Astrocyte of the spinal cord (primary cell): ENCODE data around the gene FFAR2.

Experiments
- DNase-seq: peaks from one replicate; pipeline ENCODE4 v3.0.0; 2011; ENCODE audit warnings: low read depth, low spot score
- H3K4me3 ChIP-seq: 2 replicates; pipeline ENCODE4 v1.5.1; 2011; ENCODE audit warnings: low read depth, mild to moderate bottlenecking, low read length, moderate library complexity
- in situ Hi-C: cut with HindIII; loops from 2 replicates; pipeline ENCODE4 v1.10.0; 2017; ENCODE audit warnings: low sequenced_read_pairs
- TF ChIP-seq, protein P1 (sequence below): IDR thresholded peaks from 2 replicates; pipeline ENCODE4 v1.5.1; 2012; ENCODE audit warnings: low read depth, mild to moderate bottlenecking, low read length, inconsistent platforms

FFAR2 gene

DNA sequence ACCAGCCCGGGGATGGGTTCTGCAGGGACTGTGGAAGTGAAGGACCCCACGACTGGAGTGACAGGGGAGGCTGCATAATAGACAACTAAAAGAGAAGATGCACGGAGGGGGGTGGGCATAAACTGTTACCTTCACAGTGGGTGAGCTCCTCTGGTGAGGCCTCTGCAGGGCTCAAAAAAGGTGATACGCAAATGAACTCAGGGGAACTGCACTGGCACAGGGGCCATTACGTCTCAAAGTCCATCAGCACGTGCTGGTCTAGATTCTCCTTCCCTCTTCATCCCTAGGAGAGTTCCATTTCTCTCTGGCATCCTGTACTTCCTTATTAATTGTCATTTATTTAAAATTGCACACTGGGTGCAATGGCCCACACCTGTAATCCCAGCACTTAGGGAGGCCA is 8.1 kb upstream of the FFAR2 start:
- no peak for DNase-seq
- TF ChIP-seq, protein P1, sequence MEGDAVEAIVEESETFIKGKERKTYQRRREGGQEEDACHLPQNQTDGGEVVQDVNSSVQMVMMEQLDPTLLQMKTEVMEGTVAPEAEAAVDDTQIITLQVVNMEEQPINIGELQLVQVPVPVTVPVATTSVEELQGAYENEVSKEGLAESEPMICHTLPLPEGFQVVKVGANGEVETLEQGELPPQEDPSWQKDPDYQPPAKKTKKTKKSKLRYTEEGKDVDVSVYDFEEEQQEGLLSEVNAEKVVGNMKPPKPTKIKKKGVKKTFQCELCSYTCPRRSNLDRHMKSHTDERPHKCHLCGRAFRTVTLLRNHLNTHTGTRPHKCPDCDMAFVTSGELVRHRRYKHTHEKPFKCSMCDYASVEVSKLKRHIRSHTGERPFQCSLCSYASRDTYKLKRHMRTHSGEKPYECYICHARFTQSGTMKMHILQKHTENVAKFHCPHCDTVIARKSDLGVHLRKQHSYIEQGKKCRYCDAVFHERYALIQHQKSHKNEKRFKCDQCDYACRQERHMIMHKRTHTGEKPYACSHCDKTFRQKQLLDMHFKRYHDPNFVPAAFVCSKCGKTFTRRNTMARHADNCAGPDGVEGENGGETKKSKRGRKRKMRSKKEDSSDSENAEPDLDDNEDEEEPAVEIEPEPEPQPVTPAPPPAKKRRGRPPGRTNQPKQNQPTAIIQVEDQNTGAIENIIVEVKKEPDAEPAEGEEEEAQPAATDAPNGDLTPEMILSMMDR, result no peak
- in situ Hi-C loops, result no loop called here
- H3K4me3 ChIP-seq, result no peak overlapping the region

DNA sequence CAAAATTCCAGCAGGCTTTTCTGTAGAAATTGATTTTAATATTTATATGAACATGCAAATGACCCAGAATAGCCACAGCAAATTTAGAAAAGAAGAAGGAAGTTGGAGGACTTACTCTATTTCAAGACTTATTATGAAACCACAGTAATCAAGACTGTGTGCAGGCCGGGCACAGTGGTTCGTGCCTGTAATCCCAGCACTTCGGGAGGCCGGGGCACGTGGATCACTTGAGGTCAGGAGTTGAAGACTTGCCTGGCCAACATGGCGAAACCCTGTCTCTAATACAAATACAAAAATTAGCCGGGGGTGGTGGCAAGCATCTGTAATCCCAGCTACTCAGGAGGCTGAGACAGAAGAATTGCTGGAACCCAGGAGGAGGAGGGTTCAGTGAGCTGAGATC is 6.0 kb upstream of the FFAR2 start:
- H3K4me3 ChIP-seq, result no peak overlapping the region
- TF ChIP-seq, protein P1, result no peak
- in situ Hi-C loops, result no loop called here
- no peak for DNase-seq

DNA sequence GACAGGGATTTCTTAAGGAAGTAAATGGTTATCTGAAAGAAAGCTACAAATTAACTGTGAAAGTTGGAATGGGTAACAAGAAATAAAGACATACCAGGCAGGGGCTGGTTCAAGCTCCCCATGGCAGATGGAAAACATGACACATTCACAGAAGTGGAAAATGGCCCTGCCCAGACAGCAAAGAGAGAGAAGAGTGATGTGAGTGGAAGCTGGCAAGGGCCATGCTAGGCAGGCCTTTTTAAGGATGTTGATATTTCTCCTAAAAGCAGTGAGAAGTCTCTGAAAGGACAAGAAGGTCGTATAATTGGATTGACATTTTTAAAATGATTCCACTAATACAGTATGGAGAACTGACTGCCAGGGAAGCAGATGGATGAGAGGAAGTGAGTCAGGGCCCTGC is 3.3 kb upstream of the FFAR2 start:
- in situ Hi-C loops, result no loop called here
- TF ChIP-seq, protein P1, result no peak
- no peak for DNase-seq
- no peak overlapping the region for H3K4me3 ChIP-seq

DNA sequence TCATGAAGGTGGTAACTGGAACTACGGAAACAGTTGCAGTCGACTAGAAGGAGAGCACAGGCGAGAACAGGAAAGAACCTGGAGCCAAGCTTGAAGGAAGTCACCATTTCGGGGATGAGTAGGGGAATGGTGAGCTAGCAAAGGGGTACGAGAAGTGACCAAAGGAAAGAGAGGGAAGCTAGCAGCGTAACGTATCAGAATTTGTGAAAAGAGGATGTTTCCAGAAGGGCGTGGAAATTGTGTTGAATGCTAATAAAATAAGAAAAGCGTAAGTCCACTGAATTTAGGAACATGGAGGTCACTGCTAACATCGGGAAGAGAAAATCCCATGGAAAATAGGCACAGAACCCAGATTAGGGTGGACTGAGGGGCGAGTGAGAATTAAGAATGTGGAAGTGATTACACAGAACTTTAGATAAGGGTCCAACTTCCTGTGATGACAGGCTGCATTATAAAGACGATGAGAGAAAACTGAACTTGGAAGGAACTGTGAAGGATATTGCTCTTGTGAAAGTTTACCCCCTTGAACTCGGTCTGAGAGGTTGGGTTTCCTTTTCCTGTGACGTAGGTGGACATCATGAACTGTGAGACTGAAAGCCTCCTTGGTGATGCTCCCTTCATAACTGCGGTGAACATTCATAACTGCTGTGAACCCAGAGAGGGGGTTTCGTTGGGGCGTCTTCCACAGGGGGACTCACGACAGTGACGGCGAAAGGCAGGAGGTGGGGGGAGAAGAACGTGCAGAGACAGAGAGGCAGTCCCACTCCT is 2.0 kb upstream of the FFAR2 start:
- TF ChIP-seq, protein P1, result no peak

DNA sequence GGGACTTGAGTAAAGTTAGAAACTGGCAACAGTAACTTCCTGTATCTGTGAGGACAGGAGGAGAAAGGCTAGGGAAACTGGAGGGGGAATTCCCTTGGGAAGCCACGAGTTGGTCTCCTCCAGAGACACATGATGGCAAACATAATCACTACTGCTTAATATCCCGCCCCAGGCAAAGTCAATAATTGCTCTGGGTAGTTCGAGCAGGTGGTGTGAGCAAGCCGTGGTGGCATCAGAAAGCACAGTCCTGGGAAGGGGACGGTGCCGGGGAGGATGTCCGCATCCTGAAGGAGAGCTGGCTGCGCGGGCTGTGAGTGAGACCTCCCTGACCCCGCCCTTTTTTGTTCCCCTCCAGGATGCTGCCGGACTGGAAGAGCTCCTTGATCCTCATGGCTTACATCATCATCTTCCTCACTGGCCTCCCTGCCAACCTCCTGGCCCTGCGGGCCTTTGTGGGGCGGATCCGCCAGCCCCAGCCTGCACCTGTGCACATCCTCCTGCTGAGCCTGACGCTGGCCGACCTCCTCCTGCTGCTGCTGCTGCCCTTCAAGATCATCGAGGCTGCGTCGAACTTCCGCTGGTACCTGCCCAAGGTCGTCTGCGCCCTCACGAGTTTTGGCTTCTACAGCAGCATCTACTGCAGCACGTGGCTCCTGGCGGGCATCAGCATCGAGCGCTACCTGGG is 1.4 kb downstream of the FFAR2 start:
- in situ Hi-C loops, result no loop called here
- TF ChIP-seq, protein P1, result no peak

More for the DNA sequence above, 2.0 kb upstream of the FFAR2 start:
- no peak overlapping the region for H3K4me3 ChIP-seq
- in situ Hi-C loops, result no loop called here
- no peak for DNase-seq

DNA sequence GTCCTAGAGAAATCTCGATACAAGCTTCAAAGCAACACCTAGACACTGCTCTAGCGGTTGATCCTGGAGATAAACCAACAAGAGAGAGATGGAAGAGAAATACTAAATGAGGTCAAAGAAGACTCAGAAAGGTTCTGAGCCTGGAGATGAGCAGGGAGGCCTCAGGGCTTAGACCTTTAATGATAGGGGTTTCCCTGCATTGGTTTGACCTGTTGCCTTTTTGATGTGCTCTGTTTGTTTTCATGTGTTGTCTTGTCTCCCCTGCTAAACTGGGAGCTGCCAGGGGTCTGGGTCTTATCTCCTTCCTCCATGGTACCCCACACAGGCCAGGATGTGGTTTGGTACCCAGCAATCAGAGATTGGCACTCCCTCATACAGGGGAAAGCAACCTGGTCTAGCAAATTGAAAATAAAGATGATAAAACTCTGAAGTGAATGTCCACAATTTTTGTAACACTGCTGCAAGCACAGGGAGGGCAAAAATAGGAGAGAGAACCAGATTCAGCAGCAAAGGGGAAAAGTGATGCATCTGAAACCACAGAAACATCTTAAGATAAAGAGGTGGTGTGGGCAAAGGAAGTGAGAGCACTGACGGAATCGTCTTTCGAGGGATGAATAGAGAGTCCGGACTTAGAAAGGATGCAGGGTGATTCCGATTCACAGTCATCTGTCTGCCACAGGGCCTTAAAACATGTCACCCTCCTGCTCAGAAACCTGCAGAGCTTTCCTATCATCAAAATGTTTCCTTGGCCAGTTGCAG is 3.5 kb downstream of the FFAR2 start:
- TF ChIP-seq, protein P1, result no peak
- in situ Hi-C loops, result no loop called here
- no peak for DNase-seq

More for the DNA sequence above, 1.4 kb downstream of the FFAR2 start:
- no peak for DNase-seq
- no peak overlapping the region for H3K4me3 ChIP-seq

More for the DNA sequence above, 3.5 kb downstream of the FFAR2 start:
- H3K4me3 ChIP-seq, result no peak overlapping the region
